Skeletal muscle tissue (tissue), 4 donors: ENCODE measurements around the gene HSD17B13. TPM values are rescaled to one million over a fixed set of nuclear protein-coding genes. Genes with fewer than 3 reads are reported as not detected.

Experiments
- H3K27ac ChIP-seq: one replicate; pipeline ENCODE4 v1.7.0; 2013; ENCODE audit warnings: mild to moderate bottlenecking, low read depth, low read length, inconsistent platforms
- H3K27me3 ChIP-seq, 3 donors: one replicate each; pipeline ENCODE4 v1.7.0; 2013; ENCODE audit warnings: low read length in 3 of 3; ENCODE audit not compliant: control insufficient read depth in 3 of 3, insufficient read depth in 3 of 3
- H3K36me3 ChIP-seq, 3 donors: one replicate each; pipeline ENCODE4 v1.7.0; 2013; ENCODE audit warnings: low read length in 3 of 3; ENCODE audit not compliant: control insufficient read depth in 3 of 3, insufficient read depth in 3 of 3
- H3K4me1 ChIP-seq, 3 donors: one replicate each; pipeline ENCODE4 v1.7.0; 2013; ENCODE audit warnings: low read length in 3 of 3, mild to moderate bottlenecking in 3 of 3; ENCODE audit not compliant: control insufficient read depth in 3 of 3, insufficient read depth in 3 of 3
- H3K4me3 ChIP-seq, 3 donors: one replicate each; pipeline ENCODE4 v1.7.0; 2013; ENCODE audit warnings: low read length in 3 of 3
- H3K9ac ChIP-seq, 3 donors: one replicate each; pipeline ENCODE4 v1.7.0; 2013; ENCODE audit warnings: low read length in 3 of 3, mild to moderate bottlenecking in 3 of 3, moderate library complexity in 2 of 3, low read depth in 1 of 3
- H3K9me3 ChIP-seq, 3 donors: one replicate each; pipeline ENCODE4 v1.7.0; 2013; ENCODE audit warnings: low read length in 3 of 3; ENCODE audit not compliant: control insufficient read depth in 3 of 3
- total RNA-seq: library from RNA; depleted of rRNA; stranded (reverse); fragments of >200 nt; gene quantifications from one replicate; pipeline ENCODE4 v1.2.3, GENCODE V29; 2014
- donor health status: Osteomylitis.

The HSD17B13 gene, protein sequence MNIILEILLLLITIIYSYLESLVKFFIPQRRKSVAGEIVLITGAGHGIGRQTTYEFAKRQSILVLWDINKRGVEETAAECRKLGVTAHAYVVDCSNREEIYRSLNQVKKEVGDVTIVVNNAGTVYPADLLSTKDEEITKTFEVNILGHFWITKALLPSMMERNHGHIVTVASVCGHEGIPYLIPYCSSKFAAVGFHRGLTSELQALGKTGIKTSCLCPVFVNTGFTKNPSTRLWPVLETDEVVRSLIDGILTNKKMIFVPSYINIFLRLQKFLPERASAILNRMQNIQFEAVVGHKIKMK
- total RNA-seq = not detected

DNA sequence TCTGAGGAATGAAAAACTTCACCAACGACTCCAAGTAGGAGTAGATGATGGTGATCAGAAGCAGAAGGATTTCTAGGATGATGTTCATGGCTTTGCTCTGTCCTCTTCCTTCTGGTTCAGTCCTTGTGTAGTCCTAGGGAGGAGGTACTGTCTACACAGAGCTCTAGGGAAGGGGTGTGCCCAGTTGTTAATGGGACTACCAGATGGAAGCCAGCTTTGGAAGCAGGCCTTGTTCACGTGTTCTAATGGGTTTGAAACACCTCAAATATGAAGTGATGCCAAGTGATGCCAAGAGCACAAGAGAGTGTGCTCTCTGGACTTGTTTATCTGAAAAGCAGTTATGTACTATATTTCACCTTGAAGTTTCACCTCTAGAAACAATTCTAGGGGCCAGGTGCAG lies at the start of gene HSD17B13:
TSS of gene HSD17B13 (minus strand) at position 129 of the 400 bp plus-strand sequence. CDS start at position 88, 41 bp downstream.
- H3K4me1 ChIP-seq = no peaks in the 10 kb centered on the region
- no peak within 1 kb of the TSS for H3K27ac ChIP-seq
- H3K9ac ChIP-seq = no peak within 1 kb of the TSS
- H3K9me3 ChIP-seq = no peaks in the 10 kb centered on the region
- no peaks in the 10 kb centered on the region for H3K36me3 ChIP-seq
- H3K4me3 ChIP-seq = no peak within 1 kb of the TSS
- H3K27me3 ChIP-seq = no peaks in the 10 kb centered on the region

DNA sequence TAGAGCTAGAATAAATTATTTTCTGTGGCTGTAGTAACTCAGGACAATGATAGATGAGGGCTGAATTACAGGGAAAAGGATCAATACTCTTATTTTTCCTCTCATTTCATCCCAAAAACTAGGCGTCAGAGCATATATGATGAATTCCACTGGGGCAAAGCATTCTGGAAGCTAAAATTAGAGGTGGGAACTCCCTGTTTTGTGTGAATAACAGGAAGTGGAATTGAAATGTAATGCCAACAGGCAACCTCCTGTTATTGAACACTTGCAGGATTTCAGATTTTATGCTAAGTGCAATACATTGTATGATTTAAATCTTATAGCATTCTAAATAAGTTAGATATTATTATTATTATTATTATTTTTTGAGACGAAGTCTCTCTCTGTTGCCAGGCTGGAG lies 47.4 kb upstream of the HSD17B13 start:
- Histone ChIP-seq H3K36me3 (peaks cover 0 to 7% (median 2%) of the 10 kb centered on the region in 3 donors), H3K4me3 (no peak overlapping the region), H3K9me3 (no peaks in the 10 kb centered on the region), H3K27ac (no peak overlapping the region), H3K9ac (no peak overlapping the region), H3K27me3 (no peaks in the 10 kb centered on the region), H3K4me1 (no peaks in the 10 kb centered on the region)

GRCh38 chr4:87366521-87367162 lies 44.0 kb upstream of the HSD17B13 start:
- peaks cover 0 to 10% (median 2%) of the 10 kb centered on the region in 3 donors for H3K36me3 ChIP-seq
- H3K9ac ChIP-seq = no peak overlapping the region
- no peaks in the 10 kb centered on the region for H3K27me3 ChIP-seq
- H3K4me1 ChIP-seq = no peaks in the 10 kb centered on the region
- no peaks in the 10 kb centered on the region for H3K9me3 ChIP-seq
- H3K4me3 ChIP-seq = no peak overlapping the region
- H3K27ac ChIP-seq = no peak overlapping the region

DNA sequence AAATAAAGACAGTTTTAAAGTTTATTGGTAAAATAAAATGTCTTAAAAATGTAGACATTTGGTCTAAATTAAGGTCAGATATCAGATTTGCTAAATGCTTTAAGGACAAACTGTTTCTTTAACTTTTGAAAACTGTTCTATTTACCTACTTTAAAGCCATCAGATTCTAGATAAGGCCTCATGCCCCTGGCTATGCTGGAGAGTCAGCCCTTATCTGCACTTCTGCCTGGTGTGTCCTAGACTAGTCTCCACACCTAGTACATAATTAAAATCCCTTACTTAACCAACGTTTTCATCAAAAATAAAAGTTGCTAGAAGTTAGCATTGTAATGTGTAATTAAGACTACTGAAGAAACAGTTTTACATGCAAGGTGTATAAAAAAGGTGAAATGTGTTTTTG lies 42.7 kb upstream of the HSD17B13 start:
- Histone ChIP-seq H3K27me3 (no peaks in the 10 kb centered on the region), H3K9me3 (no peaks in the 10 kb centered on the region), H3K9ac (no peak overlapping the region), H3K4me3 (no peak overlapping the region), H3K4me1 (no peaks in the 10 kb centered on the region), H3K36me3 (peaks cover 0 to 9% (median 2%) of the 10 kb centered on the region in 3 donors), H3K27ac (no peak overlapping the region)

DNA sequence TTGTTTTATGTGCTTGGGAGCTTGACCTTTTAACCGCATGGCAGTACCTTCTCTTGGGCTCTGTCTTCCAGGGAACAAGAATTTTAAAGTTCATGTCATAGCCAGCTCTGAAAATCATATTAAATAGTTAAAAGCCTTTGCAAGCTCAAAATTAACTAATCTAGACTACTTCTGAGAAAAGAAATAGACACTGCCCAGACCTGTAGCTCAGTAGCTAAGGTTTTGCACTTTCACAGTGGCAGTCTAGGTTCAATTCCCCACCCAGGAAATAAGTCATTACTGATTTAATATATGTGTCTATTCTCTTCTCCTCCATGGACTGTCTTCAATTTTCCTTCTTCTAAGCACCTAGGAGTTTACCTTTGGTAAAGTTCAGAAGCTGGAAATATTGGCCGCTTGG lies 40.9 kb upstream of the HSD17B13 start:
- H3K9ac ChIP-seq = no peak overlapping the region
- no peak overlapping the region for H3K4me3 ChIP-seq
- H3K36me3 ChIP-seq = peaks cover 0 to 9% (median 2%) of the 10 kb centered on the region in 3 donors
- no peaks in the 10 kb centered on the region for H3K4me1 ChIP-seq
- H3K27me3 ChIP-seq = no peaks in the 10 kb centered on the region
- no peak overlapping the region for H3K27ac ChIP-seq
- H3K9me3 ChIP-seq = no peaks in the 10 kb centered on the region

DNA sequence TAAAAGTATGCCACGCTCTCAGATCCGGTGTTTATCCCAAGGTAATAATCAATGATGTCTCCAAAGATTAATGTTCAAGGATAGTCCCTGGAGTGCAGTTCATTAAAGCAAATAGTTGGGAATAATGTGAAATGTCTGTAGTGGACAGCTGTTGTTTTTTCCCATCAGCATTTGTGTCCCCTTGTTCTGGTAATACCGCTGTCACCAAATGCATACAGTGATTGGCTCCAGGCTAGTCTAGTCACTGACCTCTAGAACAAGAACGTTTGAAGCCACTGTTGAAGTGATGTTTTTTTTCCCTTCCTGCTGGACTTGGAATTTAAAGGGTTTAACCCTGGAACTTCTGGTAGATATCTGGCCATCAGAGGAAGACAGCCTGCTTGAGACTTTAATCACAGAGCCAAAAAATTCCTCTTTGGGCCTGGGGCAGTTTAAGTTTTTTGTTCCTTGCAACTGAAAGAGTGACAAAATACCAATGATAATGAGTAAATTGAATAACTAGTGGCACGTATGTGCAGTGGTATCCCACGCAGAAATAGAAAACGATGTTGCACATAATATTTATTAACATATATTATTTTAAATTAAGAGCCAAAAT lies 37.8 kb upstream of the HSD17B13 start:
- Histone ChIP-seq H3K27me3 (no peaks in the 10 kb centered on the region), H3K4me3 (no peak overlapping the region), H3K4me1 (no peaks in the 10 kb centered on the region), H3K27ac (no peak overlapping the region), H3K36me3 (peaks cover 0 to 11% (median 0%) of the 10 kb centered on the region in 3 donors), H3K9ac (no peak overlapping the region), H3K9me3 (no peaks in the 10 kb centered on the region)

- no peaks in the 10 kb centered on the region for H3K4me1 ChIP-seq
- H3K27me3 ChIP-seq = no peaks in the 10 kb centered on the region
- H3K9me3 ChIP-seq = no peaks in the 10 kb centered on the region
- no peak overlapping the region for H3K27ac ChIP-seq
- H3K4me3 ChIP-seq = no peak overlapping the region
- no peak overlapping the region for H3K9ac ChIP-seq
- peaks cover 0 to 7% (median 0%) of the 10 kb centered on the region in 3 donors for H3K36me3 ChIP-seq
Observed at GRCh38 chr4:87359258-87359657, 36.6 kb upstream of the HSD17B13 start.

DNA sequence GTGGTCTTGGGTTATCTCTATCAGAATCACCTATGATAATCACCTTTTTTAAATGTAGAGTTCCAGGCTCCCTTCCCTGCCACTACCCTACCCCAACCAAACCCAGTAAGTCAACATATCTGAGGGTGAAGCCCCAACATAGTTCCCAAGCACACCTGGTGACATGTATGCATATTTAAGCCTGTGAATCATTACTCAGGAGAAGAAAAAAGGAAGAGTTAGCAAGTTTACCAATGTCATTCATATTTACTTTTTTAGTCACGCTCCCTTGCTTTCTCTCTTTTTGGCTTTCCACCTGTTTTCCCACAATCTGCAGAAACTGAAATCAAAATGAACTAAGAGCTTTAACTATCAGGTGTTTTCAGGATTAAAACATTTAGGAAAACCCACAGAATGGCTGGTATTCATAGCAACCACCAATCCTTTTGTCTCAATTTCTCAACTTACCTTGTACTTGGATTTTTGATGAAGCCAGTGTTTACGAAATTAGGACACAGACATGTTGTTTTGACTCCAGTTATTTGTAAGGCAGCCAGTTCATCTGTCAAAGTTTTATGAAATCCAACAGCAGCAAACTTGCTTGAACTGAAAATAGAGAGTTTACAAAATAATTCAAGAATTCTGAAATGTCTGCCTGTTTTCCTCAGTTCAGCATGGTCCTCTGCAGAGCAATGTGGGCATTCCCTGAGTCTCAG lies 34.3 kb upstream of the HSD17B13 start:
- H3K9me3 ChIP-seq = no peaks in the 10 kb centered on the region
- H3K27me3 ChIP-seq = no peaks in the 10 kb centered on the region
- H3K36me3 ChIP-seq = peaks cover 0 to 6% (median 0%) of the 10 kb centered on the region in 3 donors
- H3K4me1 ChIP-seq = no peaks in the 10 kb centered on the region
- H3K9ac ChIP-seq = no peak overlapping the region
- H3K27ac ChIP-seq = no peak overlapping the region
- H3K4me3 ChIP-seq = no peak overlapping the region

GRCh38 chr4:87354168-87355102 lies 31.8 kb upstream of the HSD17B13 start:
- Histone ChIP-seq H3K4me3 (no peak overlapping the region), H3K27ac (no peak overlapping the region)

More at GRCh38 chr4:87354168-87355102, 31.8 kb upstream of the HSD17B13 start:
- H3K27me3 ChIP-seq = no peaks in the 10 kb centered on the region
- no peaks in the 10 kb centered on the region for H3K9me3 ChIP-seq
- H3K4me1 ChIP-seq = no peaks in the 10 kb centered on the region
- H3K36me3 ChIP-seq = peaks cover 0 to 4% (median 0%) of the 10 kb centered on the region in 3 donors
- H3K9ac ChIP-seq = no peak overlapping the region
